HG02623 (cell line): Measurements from ENCODE around the gene AGMAT.

Experiments used
- ATAC-seq: cut with Tn5 transposase; IDR thresholded peaks from one replicate; pipeline ENCODE4 v1.9.1; 2021; ENCODE audit warnings: moderate library complexity; ENCODE audit not compliant: unreplicated experiment

The AGMAT gene

DNA sequence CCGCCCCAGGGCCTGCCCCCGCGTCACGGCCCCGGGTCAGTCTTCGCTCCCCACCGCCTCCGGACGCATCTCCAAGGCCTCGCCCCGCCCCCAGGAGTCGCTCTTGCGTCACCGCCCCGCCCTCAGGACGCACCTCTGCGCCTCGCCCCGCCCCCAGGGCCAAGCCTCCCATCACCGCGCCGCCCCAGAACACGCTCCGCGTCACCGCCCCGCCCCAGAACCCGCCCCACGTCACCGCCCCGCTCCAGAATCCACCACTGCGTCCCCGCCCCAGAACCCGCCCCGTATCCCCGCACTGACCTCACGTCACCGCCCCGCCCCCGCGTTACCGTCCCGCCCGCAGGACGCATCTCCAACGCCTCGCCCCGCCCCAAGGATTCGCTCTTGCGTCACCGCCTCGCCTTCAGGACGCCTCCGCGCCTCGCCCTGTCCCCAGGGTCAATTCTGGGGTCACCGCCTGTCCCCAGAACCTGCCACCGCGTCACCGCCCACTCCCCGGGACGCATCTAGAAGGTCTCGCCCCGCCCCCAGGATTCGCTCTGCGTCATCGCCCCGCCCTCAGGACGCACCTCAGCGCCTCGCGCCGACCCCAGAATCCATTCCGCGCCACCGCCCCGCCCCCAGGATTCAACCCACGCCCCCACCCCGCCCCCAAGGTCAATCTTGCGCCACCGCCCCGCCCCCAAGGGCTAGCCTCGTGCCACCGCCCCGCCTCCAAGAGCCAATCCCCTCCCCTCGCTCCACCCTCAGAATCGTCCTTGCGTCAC is 60.4 kb downstream of the AGMAT start:
- peak; percentile 37 for ATAC-seq

DNA sequence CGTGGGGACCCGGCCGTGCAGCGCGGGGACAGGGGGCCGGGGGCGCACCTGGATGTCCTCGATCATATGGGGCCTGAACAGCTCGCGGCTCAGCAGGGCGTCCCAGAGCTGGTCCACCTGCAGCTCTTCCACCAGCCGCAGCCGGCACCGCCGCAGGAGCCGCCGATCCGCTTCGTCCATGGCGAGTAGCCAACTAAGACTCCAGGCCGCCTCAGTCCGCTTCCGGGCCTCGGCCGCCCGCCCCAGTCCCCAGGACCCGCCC is 60.9 kb downstream of the AGMAT start, which contains the start of gene CASP9:
CASP9 (minus strand) TSS at position 195 of the 262 bp plus-strand sequence; CDS start at position 180, 15 bp downstream.
- peak; percentile 4 for ATAC-seq

DNA sequence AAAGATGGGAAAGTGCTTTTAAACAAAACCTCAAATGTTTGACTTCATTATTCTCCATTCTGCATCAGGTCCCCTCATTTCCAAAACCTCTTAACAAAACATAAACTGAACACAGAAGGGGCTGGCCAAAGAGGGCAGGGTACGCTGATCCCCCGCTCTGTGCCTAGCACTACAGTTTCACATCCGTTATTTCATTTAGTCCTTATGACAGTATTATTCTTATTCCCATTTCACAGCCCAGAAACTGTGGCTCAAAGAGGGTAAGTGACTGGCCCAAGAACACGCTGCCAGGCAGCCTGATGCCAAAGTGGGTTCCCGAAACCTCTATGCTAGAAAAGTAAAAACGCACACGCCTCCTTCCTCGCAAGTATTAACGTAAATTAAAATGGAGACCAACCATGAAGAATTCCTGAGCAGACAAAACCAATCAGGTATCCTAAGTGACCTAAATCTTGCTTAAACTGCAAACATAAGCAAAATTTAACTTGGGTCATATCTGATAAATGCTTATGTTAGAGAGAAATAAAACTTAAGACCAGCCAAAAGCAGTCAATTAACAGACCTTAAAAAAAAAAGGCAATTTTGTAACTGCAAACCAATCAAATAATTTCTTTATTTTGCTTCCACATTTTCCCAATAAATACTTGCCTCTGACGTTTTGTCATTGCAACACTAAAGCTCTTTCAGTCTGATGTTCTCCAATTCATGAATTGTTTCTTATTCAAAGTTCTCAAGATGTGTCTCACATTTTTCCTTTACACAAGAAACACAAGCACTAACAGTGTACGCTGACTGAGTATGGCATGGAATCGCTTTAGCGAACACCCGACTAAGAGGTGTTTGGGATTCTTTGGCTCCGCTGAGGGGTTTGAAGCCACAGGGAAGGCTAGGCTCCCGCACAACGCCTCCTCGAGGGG is 61.5 kb downstream of the AGMAT start:
- ATAC-seq = no peak

DNA sequence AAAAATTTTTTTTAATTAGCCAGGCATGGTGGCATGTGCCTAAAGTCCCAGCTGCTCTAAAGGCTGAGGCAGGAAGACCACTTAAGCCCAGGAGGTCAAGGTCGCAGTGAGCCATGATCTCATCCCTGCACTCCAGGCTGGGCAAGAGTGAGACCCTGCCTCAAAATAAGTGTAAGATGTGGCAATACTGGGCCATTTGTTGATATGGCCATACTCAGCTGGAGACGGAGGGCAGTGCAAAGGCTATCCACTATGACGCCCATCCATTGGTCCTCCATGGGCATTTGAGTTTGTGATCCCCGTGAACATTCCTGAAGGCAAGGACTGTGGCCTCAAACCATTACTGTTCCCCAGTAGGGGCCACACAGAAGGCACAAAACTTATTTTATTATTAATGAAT is 62.3 kb downstream of the AGMAT start:
- ATAC-seq = no peak
